ENCODE results near the gene ZNF286A.

Gene ZNF286A

DNA sequence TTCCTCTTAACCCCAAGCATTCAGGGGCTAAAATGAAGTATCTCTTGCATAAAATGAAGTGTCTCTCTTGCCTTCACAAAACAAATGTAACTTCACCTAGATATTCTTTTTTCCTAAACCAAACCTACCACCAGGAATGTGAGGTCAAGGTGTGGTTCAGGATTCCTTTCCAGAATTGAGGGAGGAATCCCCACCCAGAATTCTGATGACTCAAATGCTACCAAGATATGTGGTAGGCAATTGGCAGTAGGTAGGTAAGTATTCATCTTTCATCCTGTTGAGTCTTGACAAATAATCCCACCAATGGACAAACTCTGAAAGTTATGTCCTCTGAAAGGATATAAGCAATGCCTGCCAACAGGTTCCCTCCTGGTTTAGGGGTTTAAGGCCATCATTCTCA lies 41.7 kb upstream of the ZNF286A start:
- H3K4me3 ChIP-seq (replicated peaks; ENCODE audit: low read depth, low read length): no peak overlapping the region
- DNase-seq (ENCODE audit: extremely low read depth, low read depth): no peak
- TF ChIP-seq, protein P1, sequence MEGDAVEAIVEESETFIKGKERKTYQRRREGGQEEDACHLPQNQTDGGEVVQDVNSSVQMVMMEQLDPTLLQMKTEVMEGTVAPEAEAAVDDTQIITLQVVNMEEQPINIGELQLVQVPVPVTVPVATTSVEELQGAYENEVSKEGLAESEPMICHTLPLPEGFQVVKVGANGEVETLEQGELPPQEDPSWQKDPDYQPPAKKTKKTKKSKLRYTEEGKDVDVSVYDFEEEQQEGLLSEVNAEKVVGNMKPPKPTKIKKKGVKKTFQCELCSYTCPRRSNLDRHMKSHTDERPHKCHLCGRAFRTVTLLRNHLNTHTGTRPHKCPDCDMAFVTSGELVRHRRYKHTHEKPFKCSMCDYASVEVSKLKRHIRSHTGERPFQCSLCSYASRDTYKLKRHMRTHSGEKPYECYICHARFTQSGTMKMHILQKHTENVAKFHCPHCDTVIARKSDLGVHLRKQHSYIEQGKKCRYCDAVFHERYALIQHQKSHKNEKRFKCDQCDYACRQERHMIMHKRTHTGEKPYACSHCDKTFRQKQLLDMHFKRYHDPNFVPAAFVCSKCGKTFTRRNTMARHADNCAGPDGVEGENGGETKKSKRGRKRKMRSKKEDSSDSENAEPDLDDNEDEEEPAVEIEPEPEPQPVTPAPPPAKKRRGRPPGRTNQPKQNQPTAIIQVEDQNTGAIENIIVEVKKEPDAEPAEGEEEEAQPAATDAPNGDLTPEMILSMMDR (IDR thresholded peaks at IDR 0.05; ENCODE audit: low read depth, low read length, missing control alignments): no peak

DNA sequence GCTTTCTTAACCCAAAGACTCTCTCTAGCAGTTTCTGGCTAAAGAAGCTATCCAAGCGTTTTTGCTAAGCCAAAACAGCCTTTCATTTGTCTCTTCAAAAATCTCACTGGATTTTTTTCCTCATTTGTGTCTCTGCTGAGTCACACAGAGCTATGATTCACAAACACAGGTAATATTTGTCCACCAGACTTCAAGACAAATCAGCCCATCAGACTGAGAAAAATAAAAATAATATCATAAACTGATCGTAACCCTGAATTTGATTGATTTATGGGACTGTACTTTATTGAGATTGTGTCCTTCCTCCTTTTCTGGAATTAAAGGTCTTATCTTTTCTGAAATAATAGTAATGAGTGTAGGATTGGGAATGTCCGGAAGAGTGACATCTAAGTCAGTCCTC lies 41.3 kb upstream of the ZNF286A start:
- no peak overlapping the region for H3K4me3 ChIP-seq (replicated peaks; ENCODE audit: low read depth, low read length)
- TF ChIP-seq, protein P1 (IDR thresholded peaks at IDR 0.05; ENCODE audit: low read depth, low read length, missing control alignments): no peak
- DNase-seq (ENCODE audit: extremely low read depth, low read depth): no peak

DNA sequence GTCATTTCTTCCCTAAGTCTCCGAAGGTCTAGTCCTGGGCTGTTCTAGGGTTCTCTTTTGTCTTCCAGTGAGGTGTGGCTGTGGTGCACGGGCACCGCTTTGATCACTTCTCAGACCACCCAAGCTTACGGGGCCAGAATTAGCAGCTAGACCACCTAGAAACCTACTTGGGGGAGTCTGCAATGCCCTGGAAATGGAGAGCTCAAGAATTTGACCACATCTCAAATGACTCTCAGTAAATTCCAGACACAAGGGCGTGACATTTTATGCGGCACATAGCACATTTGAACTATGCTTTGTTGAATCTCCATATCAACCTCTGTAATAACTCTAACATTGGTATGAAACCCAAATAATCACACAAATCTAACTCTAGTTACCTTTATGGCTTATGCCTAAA lies 40.3 kb upstream of the ZNF286A start:
- H3K4me3 ChIP-seq (replicated peaks; ENCODE audit: low read depth, low read length): no peak overlapping the region
- TF ChIP-seq, protein P1 (IDR thresholded peaks at IDR 0.05; ENCODE audit: low read depth, low read length, missing control alignments): no peak
- DNase-seq (ENCODE audit: extremely low read depth, low read depth): no peak

DNA sequence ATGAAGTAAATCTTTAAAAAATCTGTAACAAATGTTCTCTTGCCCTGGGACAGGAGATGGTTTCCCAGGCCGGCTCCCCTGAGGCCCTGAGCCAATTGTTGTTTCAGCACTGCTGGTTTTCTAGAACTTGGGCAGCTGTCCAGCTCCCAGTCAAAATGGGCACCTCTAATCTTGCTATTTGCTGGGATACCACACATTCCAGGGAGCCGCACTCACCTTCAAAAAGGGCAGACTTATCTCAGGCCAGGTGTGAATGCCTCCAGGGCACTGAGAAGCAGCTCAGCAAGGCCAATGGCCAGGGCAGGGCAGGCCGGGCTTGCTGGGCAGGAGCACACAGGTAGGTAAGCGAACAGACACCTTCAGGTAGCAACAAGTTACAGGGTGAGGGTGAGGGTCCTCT lies 39.9 kb upstream of the ZNF286A start:
- DNase-seq (ENCODE audit: extremely low read depth, low read depth): no peak
- TF ChIP-seq, protein P1 (IDR thresholded peaks at IDR 0.05; ENCODE audit: low read depth, low read length, missing control alignments): no peak
- no peak overlapping the region for H3K4me3 ChIP-seq (replicated peaks; ENCODE audit: low read depth, low read length)

DNA sequence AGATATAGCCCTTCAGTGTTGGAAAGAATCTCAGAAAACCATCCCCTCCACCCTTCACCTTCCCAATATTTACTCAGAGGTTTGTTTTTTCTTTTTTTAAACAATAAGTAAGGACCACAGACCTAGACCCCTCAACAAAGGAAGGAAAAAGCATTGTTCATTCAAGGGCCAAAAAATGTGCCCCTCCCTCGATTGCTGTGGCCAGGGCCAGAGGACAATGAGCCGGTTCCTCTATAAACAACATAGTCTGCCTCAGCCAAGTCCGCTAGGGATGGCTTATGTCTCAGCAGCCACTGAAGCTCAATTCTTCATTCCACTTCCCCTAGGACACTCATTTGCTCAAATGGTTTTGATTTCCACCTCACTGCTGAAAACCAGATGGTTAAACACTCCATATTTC lies 39.5 kb upstream of the ZNF286A start:
- no peak overlapping the region for H3K4me3 ChIP-seq (replicated peaks; ENCODE audit: low read depth, low read length)
- DNase-seq (ENCODE audit: extremely low read depth, low read depth): no peak
- TF ChIP-seq, protein P1 (IDR thresholded peaks at IDR 0.05; ENCODE audit: low read depth, low read length, missing control alignments): no peak

DNA sequence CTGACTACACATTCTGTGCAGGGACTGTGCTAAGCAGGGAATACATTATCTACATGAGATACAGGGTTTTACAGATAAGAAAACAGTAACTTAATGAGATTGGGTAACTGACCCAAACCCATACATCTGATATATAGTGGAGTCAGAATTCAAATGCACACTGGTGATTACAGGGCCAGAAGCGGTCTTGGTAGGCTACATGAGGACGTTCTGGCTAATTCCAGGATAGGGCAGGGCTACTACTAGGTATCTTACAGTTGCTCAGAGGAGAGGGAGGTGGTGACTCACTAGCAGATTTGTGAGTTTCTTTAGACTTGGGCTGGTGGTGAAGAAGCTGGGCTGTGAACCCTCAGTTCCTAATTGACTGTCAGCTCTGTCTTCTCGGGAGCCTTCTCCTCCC lies 36.9 kb upstream of the ZNF286A start:
- H3K4me3 ChIP-seq (replicated peaks; ENCODE audit: low read depth, low read length): no peak overlapping the region
- no peak for DNase-seq (ENCODE audit: extremely low read depth, low read depth)
- TF ChIP-seq, protein P1 (IDR thresholded peaks at IDR 0.05; ENCODE audit: low read depth, low read length, missing control alignments): no peak

DNA sequence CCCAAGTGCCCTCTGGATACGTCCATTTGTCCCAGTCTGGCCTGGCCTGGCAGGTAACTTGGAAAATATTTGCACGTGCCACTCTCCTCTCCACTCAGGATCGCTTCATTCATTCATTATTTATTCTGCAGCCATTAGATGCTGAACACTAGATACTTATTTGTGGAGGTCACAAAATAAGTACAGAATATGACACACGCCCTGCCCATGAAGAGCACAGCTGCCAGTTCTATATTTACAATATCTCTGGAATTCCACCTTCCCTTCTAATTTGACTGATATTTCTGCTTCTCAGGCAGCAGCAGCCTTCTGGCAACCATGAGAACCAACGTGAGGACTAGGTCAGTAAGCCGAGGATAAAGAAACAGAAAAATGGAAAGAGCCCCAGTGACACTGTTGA lies 36.4 kb upstream of the ZNF286A start:
- H3K4me3 ChIP-seq (replicated peaks; ENCODE audit: low read depth, low read length): no peak overlapping the region
- DNase-seq (ENCODE audit: extremely low read depth, low read depth): no peak
- TF ChIP-seq, protein P1 (IDR thresholded peaks at IDR 0.05; ENCODE audit: low read depth, low read length, missing control alignments): no peak

Measured in HFF-Myc (cell line).